AG08396 (cell line): ENCODE results near the gene TPRG1L.

Experiments
- DNase-seq: peaks from one replicate; pipeline ENCODE4 v3.0.0; 2012; ENCODE audit warnings: low spot score, mixed read lengths

Gene TPRG1L

DNA sequence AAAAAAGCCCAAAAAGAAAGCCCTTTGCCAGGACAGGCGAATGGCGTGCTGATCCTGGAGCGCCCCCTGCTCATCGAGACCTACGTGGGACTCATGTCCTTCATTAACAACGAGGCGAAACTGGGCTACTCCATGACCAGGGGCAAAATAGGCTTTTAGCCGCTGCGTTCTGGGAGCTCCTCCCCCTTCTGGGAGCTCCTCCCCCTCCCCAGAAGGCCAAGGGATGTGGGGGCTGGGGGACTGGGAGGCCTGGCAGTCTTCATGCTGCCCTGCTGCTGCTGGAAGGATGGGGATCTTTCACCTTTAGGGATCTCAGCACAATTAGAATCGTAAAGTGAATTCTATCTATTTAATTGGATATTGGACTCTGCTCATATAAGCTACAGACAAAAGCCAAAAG is 3.6 kb downstream of the TPRG1L start:
- no peak for DNase-seq

DNA sequence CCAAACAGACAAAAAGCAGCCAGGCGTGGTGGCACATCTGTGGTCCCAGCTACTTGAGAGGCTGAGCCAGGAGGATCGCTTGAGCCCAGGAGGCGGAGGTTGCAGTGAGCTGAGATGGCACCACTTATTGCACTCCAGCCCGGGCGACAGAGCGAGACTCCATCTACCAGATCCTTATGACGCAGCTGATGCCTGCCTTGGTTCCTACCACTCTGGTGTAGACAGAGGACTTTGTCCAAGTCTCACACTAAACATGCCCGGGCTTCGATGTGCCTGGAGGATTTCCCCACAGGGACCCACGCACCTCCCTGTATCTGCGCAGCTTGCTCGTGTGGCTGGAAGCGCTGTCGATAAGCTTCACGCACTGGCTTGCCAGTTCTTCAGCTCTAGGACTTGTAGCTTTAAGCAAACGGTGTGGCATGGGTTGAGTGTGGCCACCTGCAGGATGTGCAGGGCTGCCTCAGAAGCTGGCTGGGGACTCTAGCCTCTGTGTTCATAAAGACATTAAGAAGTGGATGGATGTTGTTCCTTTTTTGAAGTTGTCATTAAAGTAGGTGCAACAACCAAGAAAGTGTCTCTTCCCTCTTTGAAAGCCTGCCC is 4.8 kb downstream of the TPRG1L start:
- no peak for DNase-seq

DNA sequence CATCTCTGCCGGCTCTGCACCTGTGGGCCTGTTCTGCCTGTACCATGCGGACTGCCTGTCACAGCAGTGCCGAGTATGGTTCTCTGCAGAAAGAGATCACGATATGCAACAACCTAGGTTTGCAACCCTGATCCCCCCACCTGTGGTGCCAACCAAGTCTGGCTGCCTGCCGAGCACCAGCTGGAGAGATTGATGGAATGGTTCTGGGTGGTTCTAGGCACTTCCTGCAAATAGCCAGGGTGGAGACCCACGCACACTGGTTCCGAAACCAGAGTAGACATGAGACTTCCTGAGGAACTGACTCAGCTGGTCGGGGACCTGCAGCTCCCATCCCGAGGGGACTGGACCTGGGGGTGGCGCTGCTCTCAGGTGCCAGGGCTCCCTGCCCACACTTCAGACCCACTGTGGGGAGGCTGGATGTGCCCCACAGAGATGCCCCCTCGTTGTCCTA is 5.4 kb downstream of the TPRG1L start:
- no peak for DNase-seq

DNA sequence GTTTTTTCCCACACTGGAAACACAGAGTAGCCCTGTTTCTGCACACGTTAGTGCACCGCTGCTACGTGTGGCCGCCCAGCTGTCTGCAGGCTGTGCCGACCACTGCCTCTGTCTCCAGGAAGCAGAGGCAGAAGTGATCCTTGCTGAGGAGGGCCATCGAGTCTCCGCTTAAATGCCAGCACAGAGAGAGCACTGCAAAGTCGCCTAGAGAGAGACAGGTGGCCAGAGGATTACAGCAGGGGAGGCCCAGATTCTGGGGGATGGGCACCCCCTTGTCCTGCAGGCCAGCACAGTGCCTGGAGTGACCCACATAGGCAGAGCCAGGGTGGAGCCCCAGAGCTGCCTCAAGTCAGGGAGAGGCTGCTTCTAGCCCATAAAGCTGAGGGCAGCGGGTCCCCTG is 6.1 kb downstream of the TPRG1L start:
- DNase-seq = no peak

DNA sequence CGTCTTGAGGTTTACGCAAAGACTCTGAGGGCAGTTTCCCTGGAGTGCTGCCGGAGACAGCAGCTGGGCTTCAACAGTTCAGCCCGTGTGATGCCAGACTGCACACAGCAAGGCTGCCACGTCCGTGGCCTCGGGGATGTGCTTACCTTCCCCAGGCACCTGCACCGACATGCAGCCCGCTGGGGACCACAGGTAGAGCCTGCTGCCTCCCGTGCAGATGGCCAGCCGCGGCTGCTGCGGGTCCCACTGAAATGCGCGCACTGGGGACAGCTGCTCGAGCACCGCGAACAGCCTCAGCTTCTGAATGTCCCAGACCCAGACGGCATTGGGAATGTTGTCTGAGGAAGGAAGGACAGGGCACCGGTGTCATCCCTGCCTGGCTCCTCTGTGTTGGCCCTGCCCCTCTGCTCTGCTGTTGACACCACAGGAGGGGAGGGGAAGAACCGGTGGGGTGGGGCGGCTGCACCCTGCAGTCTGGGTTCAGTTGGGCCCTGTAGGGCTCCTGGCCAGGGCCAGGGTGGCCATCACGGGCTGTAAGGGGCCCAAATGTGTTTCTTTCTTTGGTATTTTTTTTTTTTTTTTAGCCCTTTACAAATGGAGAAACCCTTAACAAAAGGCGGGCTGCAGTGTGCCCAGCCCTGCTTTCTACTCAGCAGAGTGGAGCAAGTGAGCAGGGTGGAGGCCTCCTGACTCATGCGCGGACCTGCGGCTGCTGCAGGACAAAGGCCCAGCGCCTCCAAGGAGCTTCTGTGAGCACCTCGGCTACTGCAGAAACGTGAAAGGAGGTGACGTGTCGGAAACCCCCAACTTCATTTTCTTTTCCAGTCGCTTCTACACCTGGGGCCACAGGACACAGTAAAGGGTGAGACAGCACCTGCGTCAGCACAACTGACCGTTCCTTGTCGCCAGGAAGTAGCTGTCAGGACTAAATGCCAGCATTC is 6.8 kb downstream of the TPRG1L start:
- no peak for DNase-seq

DNA sequence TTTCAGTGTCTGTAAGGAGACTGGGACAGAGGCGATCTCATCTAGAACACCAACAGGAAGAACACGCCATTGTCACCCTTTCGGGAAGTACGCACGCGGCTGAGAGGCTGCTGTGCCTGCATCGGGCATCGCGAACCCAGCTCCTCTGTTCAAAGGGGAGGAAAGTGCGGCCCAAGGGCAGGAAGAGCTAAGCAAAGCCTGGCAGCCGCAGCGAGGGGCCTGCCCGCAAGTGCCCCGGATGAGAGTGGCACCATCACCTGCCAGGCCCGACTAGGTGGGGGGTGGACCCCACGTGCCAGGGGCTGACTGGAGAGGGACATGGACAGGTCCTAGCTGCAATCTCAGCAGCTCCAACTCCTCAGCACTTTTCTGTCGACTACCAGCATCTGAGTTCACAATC is 7.5 kb downstream of the TPRG1L start:
- no peak for DNase-seq

DNA sequence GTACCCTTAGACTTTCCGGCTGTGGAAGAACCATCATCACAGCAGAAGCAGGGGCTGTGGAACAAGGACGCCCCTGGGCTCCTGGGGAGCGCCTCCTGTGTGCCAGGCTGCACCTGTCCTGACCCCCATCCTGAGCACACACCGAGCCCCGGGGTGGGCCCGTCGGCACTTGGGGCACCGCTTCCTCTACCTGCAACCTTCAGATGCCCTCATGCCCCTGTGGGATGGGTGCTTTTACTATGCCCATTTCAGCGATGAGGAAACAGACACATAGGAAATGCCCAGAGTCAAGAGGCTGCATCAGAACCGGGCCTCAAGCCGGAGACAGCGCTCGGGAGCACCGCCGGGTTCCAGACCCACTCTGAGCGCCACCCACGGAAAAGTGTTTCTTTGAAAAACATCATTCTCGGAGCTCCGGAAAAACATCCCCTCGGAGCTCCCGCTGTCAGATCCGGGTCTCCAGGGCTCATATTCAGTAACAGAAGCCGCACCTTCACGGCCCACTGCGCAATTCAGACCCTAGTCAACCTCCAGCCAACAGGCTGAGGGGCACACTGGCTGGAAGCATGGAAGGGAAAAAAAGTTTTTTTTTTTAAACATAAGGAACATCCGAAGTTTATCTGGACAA is 8.0 kb downstream of the TPRG1L start:
- no peak for DNase-seq

DNA sequence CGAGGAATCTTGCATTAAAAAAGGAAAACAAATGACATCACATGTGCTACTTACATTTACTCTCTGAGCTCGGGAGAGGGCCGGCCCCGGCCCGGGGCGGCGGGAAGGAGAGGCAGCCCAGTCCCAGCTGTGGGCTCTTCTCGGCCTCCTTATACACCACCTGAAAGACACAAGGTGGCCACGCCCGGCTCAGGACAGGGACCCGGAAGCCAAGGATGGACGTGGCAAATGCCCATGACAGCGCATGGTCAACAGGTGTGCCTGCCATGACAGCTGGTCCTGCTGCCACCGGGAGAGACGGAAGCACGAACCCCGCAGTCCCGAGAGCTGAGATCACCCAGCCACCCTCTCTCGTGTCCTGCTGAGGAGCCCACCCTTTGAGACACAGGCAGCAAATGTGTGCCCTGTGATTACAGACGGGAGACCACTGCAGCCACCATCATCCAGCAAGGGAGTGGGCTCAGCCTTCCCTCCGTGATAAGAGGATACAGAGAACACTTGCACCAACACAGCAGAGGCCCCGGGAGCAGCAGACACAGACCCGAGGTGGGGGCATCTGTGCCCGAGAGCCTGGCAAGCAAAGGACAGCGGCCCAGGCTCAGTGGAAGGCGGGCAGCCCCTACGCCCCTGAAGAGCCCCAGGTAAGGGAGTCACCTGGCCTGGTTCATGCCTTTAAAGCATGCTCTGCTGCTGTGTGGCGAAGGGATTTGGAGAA is 8.7 kb downstream of the TPRG1L start:
- DNase-seq = no peak

GRCh38 chr1:3634059-3634800 is 9.4 kb downstream of the TPRG1L start:
- no peak for DNase-seq

GRCh38 chr1:3636080-3636479 is 11.3 kb downstream of the TPRG1L start:
- DNase-seq = no peak

DNA sequence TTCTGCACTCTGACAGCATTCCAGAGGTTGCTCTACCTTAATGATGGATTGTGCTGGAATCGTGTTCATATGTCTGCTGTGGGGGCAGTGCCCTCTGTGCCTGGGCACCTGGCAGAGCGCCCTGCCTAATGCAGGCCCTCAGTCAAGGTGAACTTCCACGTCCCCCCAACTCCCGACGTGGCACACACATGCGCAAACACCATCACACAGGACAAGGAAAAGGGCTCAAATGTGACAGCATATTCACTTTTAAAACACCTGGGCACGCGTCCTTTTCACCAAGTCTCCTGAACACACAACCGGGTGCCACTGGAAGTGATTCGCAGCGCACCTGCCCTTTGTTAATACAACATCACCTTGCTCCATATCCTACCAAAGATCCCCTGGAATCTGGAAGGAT is 11.7 kb downstream of the TPRG1L start:
- DNase-seq = no peak

DNA sequence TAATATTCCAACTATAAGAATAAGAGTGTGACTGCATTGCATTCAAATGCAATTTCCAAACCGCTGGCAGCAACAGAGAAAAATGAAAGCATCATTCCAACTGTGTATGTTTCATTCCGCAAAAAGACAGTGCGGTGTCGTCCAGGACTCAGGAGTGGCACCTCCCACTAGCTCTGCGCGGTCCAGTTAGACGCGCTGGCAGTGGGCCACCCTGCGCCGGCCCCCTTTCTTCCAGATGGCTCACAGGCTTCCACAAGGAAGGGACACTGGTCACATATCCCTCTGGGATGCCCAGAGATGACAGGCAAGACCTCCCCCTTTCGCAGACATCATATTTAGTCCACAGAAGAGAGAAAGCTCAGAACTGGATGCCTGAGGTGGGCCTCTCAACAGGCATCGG is 13.2 kb downstream of the TPRG1L start:
- no peak for DNase-seq

GRCh38 chr1:3638676-3639075 is 13.9 kb downstream of the TPRG1L start:
- DNase-seq = no peak

DNA sequence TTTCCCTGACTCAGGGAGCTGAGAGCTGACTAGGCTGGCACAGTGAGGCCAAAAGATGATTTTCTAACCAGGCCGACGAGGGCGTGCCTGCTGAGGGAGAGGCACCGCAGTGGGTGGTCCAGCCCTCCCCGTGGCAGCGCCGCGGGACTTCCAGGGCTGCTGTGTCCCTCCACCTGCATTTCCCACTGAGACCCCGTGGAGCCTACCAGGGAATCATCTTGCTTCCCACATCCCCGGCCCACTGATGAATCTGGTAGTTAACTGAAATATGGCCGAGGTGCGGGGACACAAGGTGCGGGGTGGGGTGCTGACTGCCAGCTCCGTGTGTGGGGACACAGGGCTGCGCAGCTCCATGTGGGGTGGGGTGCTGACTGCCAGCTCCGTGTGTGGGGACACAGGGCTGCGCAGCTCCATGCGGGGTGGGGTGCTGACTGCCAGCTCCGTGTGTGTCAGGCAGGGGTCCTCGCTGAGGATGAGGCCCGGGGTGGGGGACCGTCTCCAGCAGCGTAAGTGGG is 14.6 kb downstream of the TPRG1L start:
- DNase-seq = no peak

DNA sequence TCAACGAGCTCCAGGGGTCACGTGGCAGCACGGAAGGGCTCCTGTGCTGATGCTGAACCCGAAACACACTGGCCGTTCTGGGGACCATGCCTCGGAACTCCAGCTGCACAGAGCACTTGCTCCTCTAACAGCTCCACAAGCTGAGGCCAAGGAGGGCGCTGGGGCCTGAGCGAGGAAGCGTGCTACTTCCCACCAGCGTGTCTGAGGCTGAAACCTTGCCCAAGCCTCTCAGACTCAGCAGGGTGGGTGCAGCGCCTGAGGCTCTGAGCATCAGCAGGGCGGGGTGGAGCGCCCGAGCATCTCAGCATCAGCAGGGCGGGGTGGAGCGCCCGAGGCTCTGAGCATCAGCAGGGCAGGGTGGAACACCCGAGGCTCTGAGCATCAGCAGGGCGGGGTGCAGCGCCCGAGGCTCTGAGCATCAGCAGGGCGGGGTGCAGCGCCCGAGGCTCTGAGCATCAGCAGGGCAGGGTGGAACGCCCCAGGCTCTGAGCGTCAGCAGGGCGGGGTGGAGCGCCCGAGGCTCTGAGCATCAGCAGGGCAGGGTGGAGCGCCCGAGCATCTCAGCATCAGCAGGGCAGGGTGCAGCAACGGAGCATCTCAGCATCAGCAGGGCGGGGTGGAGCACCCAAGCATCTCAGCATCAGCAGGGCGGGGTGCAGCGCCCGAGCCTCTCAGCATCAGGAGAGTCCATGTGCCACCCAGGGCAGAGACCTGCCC is 15.5 kb downstream of the TPRG1L start:
- no peak for DNase-seq

GRCh38 chr1:3641046-3641760 is 16.4 kb downstream of the TPRG1L start:
- DNase-seq = no peak

- DNase-seq = no peak
Measured at GRCh38 chr1:3641816-3642215, 17.0 kb downstream of the TPRG1L start.

DNA sequence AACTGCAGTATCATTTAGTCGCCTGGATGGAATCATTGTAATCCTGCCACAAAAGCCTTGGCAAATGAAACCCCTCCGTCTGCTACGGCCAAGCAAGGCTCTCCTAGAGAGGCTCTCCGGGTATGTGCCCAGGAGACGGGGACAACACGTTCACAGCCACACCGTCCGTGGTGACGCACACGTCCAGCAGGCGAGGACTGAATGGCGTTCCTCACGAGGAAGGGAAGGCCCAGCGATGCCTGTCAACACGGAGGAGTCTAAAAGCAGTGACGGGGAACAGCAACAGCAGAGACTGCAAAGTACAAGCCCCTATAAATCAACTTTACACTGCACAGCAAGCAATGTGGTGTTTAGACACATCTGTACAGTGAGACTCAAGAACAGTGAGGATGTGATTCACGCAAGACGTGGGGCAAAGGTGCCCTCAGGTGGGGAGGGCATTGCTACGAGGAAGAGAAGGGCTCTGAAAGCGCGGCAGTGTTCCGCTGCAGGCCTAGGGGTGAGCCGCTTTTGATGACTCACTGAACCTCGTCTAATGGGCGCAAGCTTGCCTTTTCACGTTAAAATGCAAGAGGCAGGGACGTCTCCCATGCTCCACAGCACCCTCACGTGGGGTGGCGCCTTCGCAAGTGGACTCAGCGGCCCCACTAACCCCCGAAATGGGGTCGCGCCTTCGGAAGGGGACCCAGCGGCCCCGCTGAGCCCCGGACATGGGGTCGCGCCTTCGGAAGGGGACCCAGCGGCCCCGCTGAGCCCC is 18.3 kb downstream of the TPRG1L start:
- no peak for DNase-seq

- DNase-seq = no peak
Measured at GRCh38 chr1:3644273-3644672, 19.5 kb downstream of the TPRG1L start.
